Stimulated activated naive CD8-positive, alpha-beta T cell treated with anti-CD3 and anti-CD28 coated beads, Interleukin-15, Interleukin-2, amounts not matched to agents 100 ng/mL and 50 ng/mL, for 24 hours (primary cell): ENCODE measurements around the gene NPEPPS.

ENCODE experiments used
- H3K27ac Mint-ChIP-seq: one replicate; pipeline ENCODE4 v1.8.0; 2021; ENCODE audit warnings: mild to moderate bottlenecking, mixed read lengths
- H3K27me3 Mint-ChIP-seq: one replicate; pipeline ENCODE4 v1.8.0; 2021; ENCODE audit warnings: mixed read lengths
- H3K36me3 Mint-ChIP-seq: one replicate; pipeline ENCODE4 v1.8.0; 2021; ENCODE audit warnings: low read depth, mixed read lengths
- H3K4me1 Mint-ChIP-seq: one replicate; pipeline ENCODE4 v1.8.0; 2021; ENCODE audit warnings: low read depth, mixed read lengths
- H3K4me3 Mint-ChIP-seq: one replicate; pipeline ENCODE4 v1.8.0; 2021; ENCODE audit warnings: mild to moderate bottlenecking, mixed read lengths
- H3K9me3 Mint-ChIP-seq: one replicate; pipeline ENCODE4 v1.8.0; 2021; ENCODE audit warnings: mixed read lengths

Gene NPEPPS

GRCh38 chr17:47633996-47634395, 103.1 kb downstream of the NPEPPS start:
- H3K27ac Mint-ChIP-seq = no peak overlapping the region
- H3K9me3 Mint-ChIP-seq = no peaks in the 10 kb centered on the region
- H3K27me3 Mint-ChIP-seq = no peaks in the 10 kb centered on the region
- peaks cover 6% of the 10 kb centered on the region for H3K4me1 Mint-ChIP-seq
- H3K36me3 Mint-ChIP-seq = peaks cover 12% of the 10 kb centered on the region
- H3K4me3 Mint-ChIP-seq = no peak overlapping the region

DNA sequence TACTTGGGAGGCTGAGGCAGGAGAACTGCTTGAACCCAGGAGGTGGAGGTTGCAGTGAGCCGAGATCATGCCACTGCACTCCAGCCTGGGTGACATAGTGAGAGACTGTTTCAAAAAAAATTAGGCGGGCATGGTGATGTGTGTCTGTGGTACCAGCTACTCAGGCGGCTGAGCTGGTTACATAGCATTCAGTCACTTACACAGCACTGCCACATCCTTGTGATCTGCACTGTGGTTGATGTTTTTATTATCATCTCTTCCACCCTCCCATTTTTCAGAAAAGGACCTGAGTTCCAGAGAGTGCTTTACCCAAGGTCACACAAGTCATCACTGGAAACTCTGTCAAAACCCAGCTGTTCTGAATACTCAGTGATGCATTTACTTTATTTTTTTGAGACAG, 104.0 kb downstream of the NPEPPS start:
- Mint-ChIP-seq H3K36me3 (peaks cover 12% of the 10 kb centered on the region), H3K27me3 (no peaks in the 10 kb centered on the region), H3K27ac (no peak overlapping the region), H3K9me3 (no peaks in the 10 kb centered on the region), H3K4me1 (peaks cover 6% of the 10 kb centered on the region), H3K4me3 (no peak overlapping the region)

DNA sequence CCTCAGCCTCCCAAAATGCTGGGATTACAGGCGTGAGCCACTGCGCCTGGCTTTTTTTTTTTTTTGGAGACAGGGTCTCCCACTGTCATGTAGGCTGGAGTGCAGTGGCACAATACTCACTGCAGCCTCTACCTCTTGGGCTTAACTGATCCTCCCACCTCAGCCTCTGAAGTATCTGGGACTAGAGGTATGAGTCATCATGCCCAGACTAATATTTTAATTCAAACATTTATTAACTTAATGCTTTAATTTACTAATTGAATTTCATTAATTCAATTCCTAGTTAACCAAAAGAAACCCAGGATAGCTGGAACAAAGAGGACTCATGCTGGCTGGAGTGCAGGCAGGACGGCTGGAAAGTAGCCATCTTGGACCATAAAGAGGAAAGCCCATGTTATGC, 104.8 kb downstream of the NPEPPS start:
- Mint-ChIP-seq H3K4me3 (no peak overlapping the region), H3K9me3 (no peaks in the 10 kb centered on the region), H3K27me3 (no peaks in the 10 kb centered on the region), H3K36me3 (peaks cover 12% of the 10 kb centered on the region), H3K27ac (no peak overlapping the region), H3K4me1 (peaks cover 6% of the 10 kb centered on the region)

DNA sequence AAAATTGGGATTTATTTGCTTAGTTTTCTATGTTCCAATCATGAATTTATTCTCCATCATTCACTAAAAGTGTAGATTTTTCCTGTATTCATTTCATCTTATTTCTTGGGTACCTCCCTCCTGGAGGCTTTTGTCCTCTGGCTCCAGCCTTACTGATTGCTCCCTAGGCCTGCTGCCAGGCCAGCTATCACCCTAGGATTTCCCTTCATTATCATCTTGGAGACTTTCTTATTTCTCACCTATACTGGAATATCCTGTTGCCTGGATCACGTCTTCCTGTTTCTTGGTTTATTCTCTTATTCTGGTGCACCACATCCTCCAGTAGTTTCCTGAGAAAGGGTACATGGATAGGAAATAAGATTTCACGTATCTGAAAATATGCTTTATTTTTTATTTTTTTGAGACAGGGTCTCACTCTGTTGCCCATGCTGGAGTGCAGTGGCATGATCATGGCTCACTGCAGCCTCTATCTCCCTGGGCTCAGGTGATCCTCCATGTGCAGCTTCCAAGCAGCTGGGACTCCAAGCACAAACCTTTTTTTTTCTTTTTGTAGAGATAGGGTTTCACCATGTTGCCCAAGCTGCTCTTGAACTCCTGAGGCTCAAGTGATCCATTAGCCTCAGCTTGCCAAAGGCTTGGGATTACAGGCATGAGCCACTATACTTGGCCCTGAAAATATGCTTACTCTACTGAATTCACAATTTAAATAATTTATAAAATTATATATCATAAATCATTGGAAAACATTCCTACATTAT, 105.5 kb downstream of the NPEPPS start:
- Mint-ChIP-seq H3K27ac (no peak overlapping the region), H3K9me3 (no peaks in the 10 kb centered on the region), H3K27me3 (no peaks in the 10 kb centered on the region), H3K36me3 (peaks cover 12% of the 10 kb centered on the region), H3K4me1 (peaks cover 6% of the 10 kb centered on the region), H3K4me3 (no peak overlapping the region)

- no peaks in the 10 kb centered on the region for H3K9me3 Mint-ChIP-seq
- peaks cover 6% of the 10 kb centered on the region for H3K4me1 Mint-ChIP-seq
- H3K27ac Mint-ChIP-seq = no peak overlapping the region
- no peaks in the 10 kb centered on the region for H3K27me3 Mint-ChIP-seq
- no peak overlapping the region for H3K4me3 Mint-ChIP-seq
- H3K36me3 Mint-ChIP-seq = peaks cover 8% of the 10 kb centered on the region
Measured at GRCh38 chr17:47638903-47639302, 108.0 kb downstream of the NPEPPS start.

DNA sequence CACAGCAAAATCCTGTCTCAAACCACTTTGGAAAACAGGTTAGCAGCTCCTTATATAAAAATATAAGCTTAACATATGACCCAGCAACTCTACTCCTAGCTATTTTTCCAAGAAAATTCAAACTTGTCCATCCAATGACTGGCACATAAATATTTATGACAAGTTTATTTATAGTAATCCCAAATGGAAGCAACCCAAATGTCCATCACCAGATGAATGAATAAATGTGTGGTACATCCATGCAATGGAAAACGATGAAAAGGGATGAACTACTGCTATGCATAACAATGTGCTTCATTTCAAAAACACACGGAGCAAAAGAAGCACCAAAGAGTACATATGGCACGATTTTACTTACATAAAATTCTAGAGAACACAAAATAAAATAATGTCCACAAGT, 109.2 kb downstream of the NPEPPS start:
- Mint-ChIP-seq H3K27me3 (no peaks in the 10 kb centered on the region), H3K4me1 (peaks cover 6% of the 10 kb centered on the region), H3K9me3 (no peaks in the 10 kb centered on the region), H3K36me3 (peaks cover 5% of the 10 kb centered on the region), H3K27ac (no peak overlapping the region), H3K4me3 (no peak overlapping the region)

GRCh38 chr17:47641202-47641601, 110.3 kb downstream of the NPEPPS start:
- peaks cover 4% of the 10 kb centered on the region for H3K36me3 Mint-ChIP-seq
- H3K27me3 Mint-ChIP-seq = no peaks in the 10 kb centered on the region
- H3K27ac Mint-ChIP-seq = no peak overlapping the region
- H3K4me3 Mint-ChIP-seq = no peak overlapping the region
- H3K4me1 Mint-ChIP-seq = peaks cover 5% of the 10 kb centered on the region
- no peaks in the 10 kb centered on the region for H3K9me3 Mint-ChIP-seq

DNA sequence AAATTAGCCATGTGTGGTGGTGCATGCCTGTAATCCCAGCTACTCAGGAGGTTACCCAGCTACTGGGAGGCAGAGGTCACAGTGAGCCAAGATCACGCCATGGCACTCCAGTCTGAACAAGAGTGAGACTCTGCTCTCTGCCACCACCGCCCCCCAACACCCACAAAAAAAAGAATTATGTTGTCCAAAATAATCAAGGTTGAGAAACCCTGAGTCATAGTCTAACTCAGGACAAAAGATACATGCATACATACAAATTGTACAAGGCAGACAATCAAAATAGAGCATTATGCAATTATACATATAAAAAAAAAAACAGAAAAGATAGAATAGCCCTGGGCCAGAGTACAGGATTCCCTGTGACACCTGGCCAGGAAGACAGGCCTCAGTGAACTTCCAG, 112.2 kb downstream of the NPEPPS start:
- no peaks in the 10 kb centered on the region for H3K27me3 Mint-ChIP-seq
- H3K36me3 Mint-ChIP-seq = no peaks in the 10 kb centered on the region
- peaks cover 11% of the 10 kb centered on the region for H3K4me1 Mint-ChIP-seq
- H3K4me3 Mint-ChIP-seq = no peak overlapping the region
- no peaks in the 10 kb centered on the region for H3K9me3 Mint-ChIP-seq
- no peak overlapping the region for H3K27ac Mint-ChIP-seq

DNA sequence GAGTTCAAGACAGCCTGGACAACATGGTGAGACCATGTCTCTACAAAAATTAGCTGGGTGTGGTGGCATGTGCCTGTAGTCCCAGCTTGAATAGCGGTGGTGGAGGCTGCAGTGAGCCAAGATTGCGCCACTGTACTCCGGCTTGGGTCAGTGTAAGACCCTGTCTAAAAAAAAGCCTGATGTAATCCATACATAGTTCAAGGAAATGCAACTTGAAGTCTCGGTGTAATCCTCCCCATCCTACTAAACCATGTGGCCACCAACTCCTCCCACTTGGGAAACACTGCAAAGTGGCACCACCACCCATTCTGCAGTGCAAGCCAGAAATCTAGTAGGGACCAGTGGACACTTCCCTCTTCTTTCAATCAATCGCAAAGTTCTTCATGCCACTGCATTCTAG, 113.4 kb downstream of the NPEPPS start:
- H3K4me1 Mint-ChIP-seq = peaks cover 23% of the 10 kb centered on the region
- no peak overlapping the region for H3K4me3 Mint-ChIP-seq
- H3K36me3 Mint-ChIP-seq = no peaks in the 10 kb centered on the region
- no peaks in the 10 kb centered on the region for H3K9me3 Mint-ChIP-seq
- H3K27ac Mint-ChIP-seq = no peak overlapping the region
- no peaks in the 10 kb centered on the region for H3K27me3 Mint-ChIP-seq

GRCh38 chr17:47649153-47649971, 118.5 kb downstream of the NPEPPS start, which contains the start of gene KPNB1:
Gene KPNB1 (plus strand): TSS chr17:47649919. CDS start chr17:47650245, 326 bp downstream.
- Mint-ChIP-seq H3K27me3 (no peaks in the 10 kb centered on the region), H3K36me3 (peaks cover 36% of the 10 kb centered on the region), H3K4me3 (peak within 1 kb of the TSS; percentile 95), H3K9me3 (no peaks in the 10 kb centered on the region), H3K4me1 (peaks cover 58% of the 10 kb centered on the region), H3K27ac (peak within 1 kb of the TSS; percentile 98)

DNA sequence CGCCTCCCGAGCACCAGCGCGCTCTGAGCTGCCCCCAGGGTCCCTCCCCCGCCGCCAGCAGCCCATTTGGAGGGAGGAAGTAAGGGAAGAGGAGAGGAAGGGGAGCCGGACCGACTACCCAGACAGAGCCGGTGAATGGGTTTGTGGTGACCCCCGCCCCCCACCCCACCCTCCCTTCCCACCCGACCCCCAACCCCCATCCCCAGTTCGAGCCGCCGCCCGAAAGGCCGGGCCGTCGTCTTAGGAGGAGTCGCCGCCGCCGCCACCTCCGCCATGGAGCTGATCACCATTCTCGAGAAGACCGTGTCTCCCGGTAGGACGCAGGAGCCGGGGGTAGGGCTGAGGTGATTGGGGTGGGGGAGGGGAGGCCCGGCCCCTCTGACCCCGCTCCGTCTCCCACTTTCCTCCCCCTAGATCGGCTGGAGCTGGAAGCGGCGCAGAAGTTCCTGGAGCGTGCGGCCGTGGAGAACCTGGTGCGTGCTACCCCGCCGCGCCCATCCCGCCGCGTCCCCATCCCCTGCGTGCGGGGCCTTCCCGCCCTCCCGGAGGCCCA, 119.1 kb downstream of the NPEPPS start:
- peak overlapping the region; percentile 95 for H3K27ac Mint-ChIP-seq
- peaks cover 43% of the 10 kb centered on the region for H3K36me3 Mint-ChIP-seq
- H3K4me3 Mint-ChIP-seq = peak overlapping the region; percentile 95
- no peaks in the 10 kb centered on the region for H3K27me3 Mint-ChIP-seq
- H3K9me3 Mint-ChIP-seq = no peaks in the 10 kb centered on the region
- H3K4me1 Mint-ChIP-seq = peaks cover 65% of the 10 kb centered on the region

DNA sequence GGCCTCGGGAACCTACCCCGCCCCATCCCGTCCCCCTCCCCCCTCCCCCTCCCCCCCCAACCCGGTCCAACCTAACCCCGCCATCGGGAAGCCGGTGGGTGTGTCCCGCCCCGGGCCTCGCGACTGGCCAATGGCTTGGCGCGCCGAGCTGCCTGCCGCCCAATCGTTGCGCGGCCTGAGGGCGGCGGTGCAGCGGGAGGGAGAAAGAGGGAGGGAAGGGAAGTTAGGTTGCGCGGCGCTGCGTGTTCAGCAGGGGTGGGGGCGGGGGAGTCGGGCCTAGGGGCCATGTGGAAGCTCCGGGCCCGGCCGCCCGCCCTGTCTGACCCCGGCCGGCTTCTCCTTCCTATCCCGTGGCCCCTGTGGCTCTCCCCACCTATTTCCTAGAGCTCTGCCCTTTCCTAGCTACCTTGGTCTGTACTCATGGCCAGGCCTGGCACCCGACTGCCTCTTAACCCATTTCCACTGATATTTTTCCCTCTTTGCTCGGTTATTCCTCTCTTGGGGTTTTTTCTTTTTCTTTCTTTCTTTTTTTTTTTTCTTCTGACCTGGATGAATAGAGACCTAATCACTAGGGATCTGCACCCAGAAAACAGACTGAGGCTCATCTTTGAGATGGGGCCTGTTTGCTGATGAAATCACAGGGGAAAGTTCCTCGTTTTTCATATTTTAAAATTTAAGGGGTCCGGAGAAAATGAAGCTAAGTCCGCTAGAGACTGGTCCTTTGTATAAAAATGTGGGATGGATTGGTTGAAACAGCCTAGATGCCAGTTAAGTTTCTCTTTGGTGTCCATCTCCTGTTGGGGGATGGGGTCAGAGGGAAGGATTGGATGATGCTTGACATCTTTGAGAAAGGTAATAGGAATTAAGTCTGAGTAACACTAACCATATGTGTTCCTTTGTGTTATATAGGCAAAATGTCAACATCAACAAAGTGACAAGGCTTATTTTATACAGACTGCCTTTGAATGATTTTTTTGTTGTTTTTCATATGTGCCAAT, 119.9 kb downstream of the NPEPPS start:
- peaks cover 72% of the 10 kb centered on the region for H3K4me1 Mint-ChIP-seq
- no peaks in the 10 kb centered on the region for H3K27me3 Mint-ChIP-seq
- peak overlapping the region; percentile 98 for H3K27ac Mint-ChIP-seq
- no peaks in the 10 kb centered on the region for H3K9me3 Mint-ChIP-seq
- H3K36me3 Mint-ChIP-seq = peaks cover 51% of the 10 kb centered on the region
- peak overlapping the region; percentile 95 for H3K4me3 Mint-ChIP-seq

DNA sequence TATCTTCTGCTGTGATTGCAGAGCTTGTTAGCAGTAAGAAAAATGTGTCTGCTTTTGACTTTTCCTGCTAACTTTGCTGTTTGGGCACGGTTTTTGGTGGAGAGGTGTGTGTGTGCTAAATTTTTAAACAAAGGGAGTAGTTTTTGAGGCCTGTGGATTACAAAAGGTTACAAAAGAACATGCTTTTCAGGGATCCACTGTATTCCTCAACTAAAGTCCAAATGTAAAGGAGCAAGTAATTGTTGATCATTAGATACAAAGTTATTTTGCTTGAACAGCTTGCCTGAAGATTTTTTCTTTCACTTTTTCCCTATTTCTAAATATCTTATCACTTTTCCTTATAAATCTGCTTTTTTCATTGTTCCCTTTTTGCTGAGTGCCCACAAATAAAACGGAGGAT, 120.8 kb downstream of the NPEPPS start:
- peak overlapping the region; percentile 98 for H3K27ac Mint-ChIP-seq
- no peaks in the 10 kb centered on the region for H3K27me3 Mint-ChIP-seq
- H3K4me3 Mint-ChIP-seq = peak overlapping the region; percentile 95
- H3K4me1 Mint-ChIP-seq = peaks cover 79% of the 10 kb centered on the region
- no peaks in the 10 kb centered on the region for H3K9me3 Mint-ChIP-seq
- H3K36me3 Mint-ChIP-seq = peaks cover 57% of the 10 kb centered on the region

- H3K4me1 Mint-ChIP-seq = peaks cover 81% of the 10 kb centered on the region
- peaks cover 66% of the 10 kb centered on the region for H3K36me3 Mint-ChIP-seq
- H3K27me3 Mint-ChIP-seq = no peaks in the 10 kb centered on the region
- H3K4me3 Mint-ChIP-seq = peak overlapping the region; percentile 83
- peak overlapping the region; percentile 60 for H3K27ac Mint-ChIP-seq
- no peaks in the 10 kb centered on the region for H3K9me3 Mint-ChIP-seq
Measured at GRCh38 chr17:47652570-47652969, 121.7 kb downstream of the NPEPPS start.
